ENCODE data around the gene PRMT2. TPM values are rescaled to one million over a fixed set of nuclear protein-coding genes. Genes with fewer than 3 reads are reported as not detected.

Gene PRMT2
- total RNA-seq, 3 donors from 2014 or later (not counting 1 experiment from before 2014, with no cell fraction given): 122 to 199 (median 170) TPM

- TF ChIP-seq, protein P1, sequence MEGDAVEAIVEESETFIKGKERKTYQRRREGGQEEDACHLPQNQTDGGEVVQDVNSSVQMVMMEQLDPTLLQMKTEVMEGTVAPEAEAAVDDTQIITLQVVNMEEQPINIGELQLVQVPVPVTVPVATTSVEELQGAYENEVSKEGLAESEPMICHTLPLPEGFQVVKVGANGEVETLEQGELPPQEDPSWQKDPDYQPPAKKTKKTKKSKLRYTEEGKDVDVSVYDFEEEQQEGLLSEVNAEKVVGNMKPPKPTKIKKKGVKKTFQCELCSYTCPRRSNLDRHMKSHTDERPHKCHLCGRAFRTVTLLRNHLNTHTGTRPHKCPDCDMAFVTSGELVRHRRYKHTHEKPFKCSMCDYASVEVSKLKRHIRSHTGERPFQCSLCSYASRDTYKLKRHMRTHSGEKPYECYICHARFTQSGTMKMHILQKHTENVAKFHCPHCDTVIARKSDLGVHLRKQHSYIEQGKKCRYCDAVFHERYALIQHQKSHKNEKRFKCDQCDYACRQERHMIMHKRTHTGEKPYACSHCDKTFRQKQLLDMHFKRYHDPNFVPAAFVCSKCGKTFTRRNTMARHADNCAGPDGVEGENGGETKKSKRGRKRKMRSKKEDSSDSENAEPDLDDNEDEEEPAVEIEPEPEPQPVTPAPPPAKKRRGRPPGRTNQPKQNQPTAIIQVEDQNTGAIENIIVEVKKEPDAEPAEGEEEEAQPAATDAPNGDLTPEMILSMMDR (IDR thresholded peaks at IDR 0.05): no peak
- peaks cover 31% of the 10 kb centered on the region for H3K4me1 ChIP-seq (ENCODE audit: control insufficient read depth, insufficient read depth, low read length)
- peak overlapping the region; percentile 93 to 99 for H3K27ac Mint-ChIP-seq
- DNase-seq: peak in 1 of 2 donors; percentile 74
- H3K36me3 Mint-ChIP-seq: no peaks in the 10 kb centered on the region
- H3K27me3 ChIP-seq (ENCODE audit: control insufficient read depth, insufficient read depth, low read length): no peaks in the 10 kb centered on the region
- peak overlapping the region; percentile 86 for H3K4me3 ChIP-seq (ENCODE audit: low read length)
- H3K9me3 Mint-ChIP-seq: no peaks in the 10 kb centered on the region
- intact Hi-C loops (cut with micrococcal nuclease): no loop called here
- peaks cover 47 to 59% of the 10 kb centered on the region in 2 donors for H3K4me1 Mint-ChIP-seq
- no peaks in the 10 kb centered on the region for H3K27me3 Mint-ChIP-seq (ENCODE audit: low read depth in 2 of 2)
- ATAC-seq: peak; percentile 9 to 19 (median 14)
- H3K36me3 ChIP-seq (ENCODE audit: control insufficient read depth, insufficient read depth, low read length): no peaks in the 10 kb centered on the region
- 0% methylated on average over 11 of the region's 14 CpGs for WGBS (ENCODE audit: insufficient coverage)
- H3K9me3 ChIP-seq (ENCODE audit: control insufficient read depth, insufficient read depth, low read length): no peaks in the 10 kb centered on the region
- peak overlapping the region; percentile 90 for H3K27ac ChIP-seq (ENCODE audit: low read length)
- H3K4me3 Mint-ChIP-seq: peak overlapping the region; percentile 98
Measured at GRCh38 chr21:46634966-46635323, 529 bp upstream of the PRMT2 start.

DNA sequence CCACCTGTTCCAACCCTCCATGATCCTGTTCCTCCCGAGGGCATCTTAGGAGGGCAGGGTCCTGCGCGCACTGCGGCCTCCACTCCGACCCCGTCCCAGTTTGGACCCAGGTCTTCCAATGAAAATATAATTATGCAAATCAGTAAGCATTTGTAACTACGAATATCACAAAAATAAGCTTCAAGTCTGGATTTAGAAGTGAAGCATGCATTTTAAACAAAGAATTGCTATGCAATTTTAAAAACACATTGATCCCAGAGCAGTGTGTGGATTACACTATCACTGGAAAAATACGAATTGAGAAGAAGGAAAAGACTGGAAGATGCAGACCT, 673 bp downstream of the PRMT2 start:
- Histone ChIP-seq H3K4me3 (ENCODE audit: low read length) (peak overlapping the region; percentile 86), H3K27me3 (ENCODE audit: control insufficient read depth, insufficient read depth, low read length) (no peaks in the 10 kb centered on the region), H3K4me1 (ENCODE audit: control insufficient read depth, insufficient read depth, low read length) (peaks cover 31% of the 10 kb centered on the region), H3K27ac (ENCODE audit: low read length) (peak overlapping the region; percentile 90), H3K9me3 (ENCODE audit: control insufficient read depth, insufficient read depth, low read length) (no peaks in the 10 kb centered on the region), H3K36me3 (ENCODE audit: control insufficient read depth, insufficient read depth, low read length) (peaks cover 6% of the 10 kb centered on the region)
- intact Hi-C loops (cut with micrococcal nuclease): loop anchor here (2.0 kb wide), 1 partner anchor 77 kb away; no protein-coding TSS in a partner anchor
- ATAC-seq (no peak), DNase-seq (no peak)
- H3K27me3 Mint-ChIP-seq (ENCODE audit: low read depth in 2 of 2): no peaks in the 10 kb centered on the region
- H3K27ac Mint-ChIP-seq: peak overlapping the region; percentile 93 to 99
- H3K4me1 Mint-ChIP-seq: peaks cover 59 to 71% of the 10 kb centered on the region in 2 donors
- peak overlapping the region; percentile 98 for H3K4me3 Mint-ChIP-seq
- H3K9me3 Mint-ChIP-seq: no peaks in the 10 kb centered on the region
- TF ChIP-seq, protein P1 (IDR thresholded peaks at IDR 0.05): no peak
- WGBS (ENCODE audit: insufficient coverage): 10% methylated on average over 8 of the region's 8 CpGs
- peaks cover 9% of the 10 kb centered on the region for H3K36me3 Mint-ChIP-seq

GRCh38 chr21:46636550-46637285, 1.2 kb downstream of the PRMT2 start:
- peak in 1 of 2 donors; percentile 53 for DNase-seq
- H3K4me1 Mint-ChIP-seq: peaks cover 60 to 77% of the 10 kb centered on the region in 2 donors
- intact Hi-C loops (cut with micrococcal nuclease): loop anchor here (2.0 kb wide), 1 partner anchor 78 kb away; no protein-coding TSS in a partner anchor
- peaks cover 10% of the 10 kb centered on the region for H3K36me3 Mint-ChIP-seq
- no peak for ATAC-seq
- Histone ChIP-seq H3K27ac (ENCODE audit: low read length) (peak overlapping the region; percentile 90), H3K4me3 (ENCODE audit: low read length) (peak overlapping the region; percentile 86), H3K27me3 (ENCODE audit: control insufficient read depth, insufficient read depth, low read length) (no peaks in the 10 kb centered on the region), H3K9me3 (ENCODE audit: control insufficient read depth, insufficient read depth, low read length) (no peaks in the 10 kb centered on the region), H3K36me3 (ENCODE audit: control insufficient read depth, insufficient read depth, low read length) (peaks cover 12% of the 10 kb centered on the region), H3K4me1 (ENCODE audit: control insufficient read depth, insufficient read depth, low read length) (peaks cover 31% of the 10 kb centered on the region)
- H3K9me3 Mint-ChIP-seq: no peaks in the 10 kb centered on the region
- TF ChIP-seq, protein P1 (IDR thresholded peaks at IDR 0.05): no peak
- H3K4me3 Mint-ChIP-seq: peak overlapping the region; percentile 98
- no peaks in the 10 kb centered on the region for H3K27me3 Mint-ChIP-seq (ENCODE audit: low read depth in 2 of 2)
- WGBS (ENCODE audit: insufficient coverage): 59% methylated on average over 6 of the region's 7 CpGs
- peak overlapping the region; percentile 93 to 99 for H3K27ac Mint-ChIP-seq
